Liver (tissue), 9 donors: ENCODE data around the gene PLA2G4B. TPM values are rescaled to one million over a fixed set of nuclear protein-coding genes. Genes with fewer than 3 reads are reported as not detected.

Experiments used
- DNase-seq: peaks from one replicate; pipeline ENCODE4 v3.0.0-alpha.2; 2017; ENCODE audit warnings: low spot score
- H3K27ac ChIP-seq, 2 donors: one replicate each; pipeline ENCODE4 v1.7.0; 2013; ENCODE audit warnings: inconsistent platforms in 2 of 2, low read length in 2 of 2, control low read depth in 1 of 2, low read depth in 1 of 2, mild to moderate bottlenecking in 1 of 2
- H3K27me3 ChIP-seq, 4 donors: one replicate each; pipeline versions ENCODE4 v1.6.1 to v1.7.0; 2013; ENCODE audit warnings: low read length in 3 of 4, inconsistent platforms in 1 of 4, mild to moderate bottlenecking in 1 of 4, moderate library complexity in 1 of 4; ENCODE audit not compliant: control insufficient read depth in 4 of 4, insufficient read depth in 4 of 4
- H3K36me3 ChIP-seq, 4 donors: one replicate each; pipeline versions ENCODE4 v1.6.1 to v1.7.0; 2013; ENCODE audit warnings: low read length in 3 of 4, mild to moderate bottlenecking in 3 of 4, low read depth in 1 of 4, moderate library complexity in 1 of 4; ENCODE audit not compliant: control insufficient read depth in 4 of 4, insufficient read depth in 3 of 4
- H3K4me1 ChIP-seq, 4 donors: one replicate each; pipeline versions ENCODE4 v1.6.1 to v1.7.0; 2013; ENCODE audit warnings: low read length in 3 of 4, mild to moderate bottlenecking in 3 of 4, moderate library complexity in 1 of 4; ENCODE audit not compliant: control insufficient read depth in 4 of 4, insufficient read depth in 4 of 4
- H3K4me3 ChIP-seq, 3 donors: one replicate each; pipeline versions ENCODE4 v1.6.1 to v1.7.0; 2013; ENCODE audit warnings: low read length in 3 of 3, control low read depth in 1 of 3, low read depth in 1 of 3, mild to moderate bottlenecking in 1 of 3
- H3K9ac ChIP-seq, 2 donors: one replicate each; pipeline ENCODE4 v1.7.0; 2013; ENCODE audit warnings: low read length in 2 of 2, mild to moderate bottlenecking in 2 of 2, moderate library complexity in 2 of 2, control low read depth in 1 of 2, low read depth in 1 of 2
- H3K9me3 ChIP-seq, 4 donors: one replicate each; pipeline versions ENCODE4 v1.6.1 to v1.7.0; 2013; ENCODE audit warnings: low read length in 3 of 4; ENCODE audit not compliant: control insufficient read depth in 4 of 4
- ATF3 ChIP-seq: IDR thresholded peaks from 2 replicates; pipeline ENCODE4 v1.6.1; 2016; ENCODE audit warnings: antibody characterized with exemption
- EGR1 ChIP-seq, 2 donors: IDR thresholded peaks; 2 replicates each; pipeline ENCODE4 v1.6.1; 2016 to 2018; ENCODE audit warnings: antibody characterized with exemption in 2 of 2, low read depth in 2 of 2
- FOXA1 ChIP-seq: IDR thresholded peaks from 2 replicates; pipeline ENCODE4 v1.6.1; 2016; ENCODE audit warnings: antibody characterized with exemption
- FOXA2 ChIP-seq: IDR thresholded peaks from 2 replicates; pipeline ENCODE4 v1.6.1; 2016; ENCODE audit warnings: antibody characterized with exemption
- GABPA ChIP-seq, 2 donors: IDR thresholded peaks in 1 of 2; conservative IDR thresholded peaks in 1 of 2; 2 replicates each; pipeline ENCODE4 v1.6.1; 2016; ENCODE audit warnings: antibody characterized with exemption in 2 of 2, mild to moderate bottlenecking in 1 of 2, moderate library complexity in 1 of 2
- HNF4A ChIP-seq, 2 donors: conservative IDR thresholded peaks; 2 replicates each; pipeline ENCODE4 v1.6.1; 2016; ENCODE audit warnings: antibody characterized with exemption in 2 of 2, mild to moderate bottlenecking in 2 of 2
- HNF4G ChIP-seq: IDR thresholded peaks from 2 replicates; pipeline ENCODE4 v1.6.1; 2016; ENCODE audit warnings: antibody characterized with exemption
- JUND ChIP-seq, 2 donors: IDR thresholded peaks; 2 replicates each; pipeline ENCODE4 v1.6.1; 2016; ENCODE audit warnings: antibody characterized with exemption in 2 of 2
- NR2F2 ChIP-seq: IDR thresholded peaks from 2 replicates; pipeline ENCODE4 v1.6.1; 2016; ENCODE audit warnings: antibody characterized with exemption
- RAD21 ChIP-seq, 2 donors: IDR thresholded peaks; 2 replicates each; pipeline ENCODE4 v1.6.1; 2016; ENCODE audit warnings: antibody characterized with exemption in 2 of 2, mild to moderate bottlenecking in 2 of 2
- REST ChIP-seq: IDR thresholded peaks from 2 replicates; pipeline ENCODE4 v1.6.1; 2016; ENCODE audit warnings: antibody characterized with exemption, mild to moderate bottlenecking
- RXRA ChIP-seq, 2 donors: IDR thresholded peaks; 2 replicates each; pipeline ENCODE4 v1.6.1; 2017 to 2018; ENCODE audit warnings: antibody characterized with exemption in 2 of 2, mild to moderate bottlenecking in 1 of 2
- SP1 ChIP-seq: IDR thresholded peaks from 2 replicates; pipeline ENCODE4 v1.6.1; 2018; ENCODE audit warnings: antibody characterized with exemption, mild to moderate bottlenecking
- TAF1 ChIP-seq: conservative IDR thresholded peaks from 2 replicates; pipeline ENCODE4 v1.6.1; 2016; ENCODE audit warnings: antibody characterized with exemption, mild to moderate bottlenecking
- YY1 ChIP-seq: IDR thresholded peaks from 2 replicates; pipeline ENCODE4 v1.6.1; 2016; ENCODE audit warnings: antibody characterized with exemption, mild to moderate bottlenecking
- ZBTB33 ChIP-seq: IDR thresholded peaks from 2 replicates; pipeline ENCODE4 v1.6.1; 2016; ENCODE audit warnings: antibody characterized with exemption
- whole genome bisulfite sequencing: extraction: QIAGEN DNeasy Blood & Tissue Kit; methylation state at CpG from one replicate; pipeline ENCODE4 v1.1.7; 2013; 5-methylcytosine and 5-hydroxymethylcytosine counted together
- polyA plus RNA-seq, 2 donors: library from polyadenylated mRNA; stranded (reverse) in 1 of 2; unstranded in 1 of 2; fragments of 200-250 nt in 1 of 2; fragments of >200 nt in 1 of 2; fragmentation: Nextera tagmentation in 1 of 2; extraction: Ambion mirVana in 1 of 2; gene quantifications; one replicate each; pipeline versions ENCODE4 v1.2.1 to v1.2.3, GENCODE V29; 2013 to 2015
- total RNA-seq, 2 donors: library from RNA; depleted of rRNA; stranded (reverse); fragments of >200 nt; gene quantifications; one replicate each; pipeline ENCODE4 v1.2.3, GENCODE V29; 2014
- TF ChIP-seq, protein P1 (sequence below): fragments of 150-350 bp; IDR thresholded peaks from 2 replicates; pipeline ENCODE4 v1.5.1; 2017; ENCODE audit warnings: improper control_type of control experiment, low read depth, low read length; ENCODE audit not compliant: missing input control
- donor health status: healthy.
- donor health status: healthy.
- donor health status: healthy.
- donor health status: healthy.
- donor health status: healthy.

The PLA2G4B gene
- total and polyA plus RNA-seq, 4 donors = 0.33 to 3.6 (median 2.3) TPM

GRCh38 chr15:41812820-41813375 is 25.7 kb upstream of the PLA2G4B start:
- Histone ChIP-seq H3K9ac (no peak overlapping the region), H3K27ac (no peak overlapping the region), H3K27me3 (no peaks in the 10 kb centered on the region), H3K4me1 (no peaks in the 10 kb centered on the region), H3K4me3 (no peak overlapping the region), H3K9me3 (no peaks in the 10 kb centered on the region), H3K36me3 (peaks cover under 1 to 28% (median 6%) of the 10 kb centered on the region in 4 donors)
- no peak for DNase-seq
- TF ChIP-seq NR2F2 (no peak), HNF4G (no peak), ZBTB33 (no peak), TAF1 (no peak)
- WGBS = 94% methylated on average over 11 of the region's 11 CpGs

- no peak overlapping the region for H3K9ac ChIP-seq
- H3K27ac ChIP-seq = no peak overlapping the region
- no peak overlapping the region for H3K4me3 ChIP-seq
- TF ChIP-seq GABPA (IDR thresholded peaks at IDR 0.05 in 1 of 2, conservative IDR thresholded peaks at IDR 0.05 in 1 of 2) = no peak
- no peak for TF ChIP-seq EGR1 (IDR thresholded peaks at IDR 0.05; ENCODE audit: low read depth in 2 of 2)
- TF ChIP-seq ZBTB33 = no peak
- no peak for TF ChIP-seq JUND (IDR thresholded peaks at IDR 0.05)
- no peak for TF ChIP-seq RXRA (IDR thresholded peaks at IDR 0.05)
- TF ChIP-seq HNF4G = no peak
- no peak for TF ChIP-seq HNF4A (conservative IDR thresholded peaks at IDR 0.05)
- TF ChIP-seq, protein P1, sequence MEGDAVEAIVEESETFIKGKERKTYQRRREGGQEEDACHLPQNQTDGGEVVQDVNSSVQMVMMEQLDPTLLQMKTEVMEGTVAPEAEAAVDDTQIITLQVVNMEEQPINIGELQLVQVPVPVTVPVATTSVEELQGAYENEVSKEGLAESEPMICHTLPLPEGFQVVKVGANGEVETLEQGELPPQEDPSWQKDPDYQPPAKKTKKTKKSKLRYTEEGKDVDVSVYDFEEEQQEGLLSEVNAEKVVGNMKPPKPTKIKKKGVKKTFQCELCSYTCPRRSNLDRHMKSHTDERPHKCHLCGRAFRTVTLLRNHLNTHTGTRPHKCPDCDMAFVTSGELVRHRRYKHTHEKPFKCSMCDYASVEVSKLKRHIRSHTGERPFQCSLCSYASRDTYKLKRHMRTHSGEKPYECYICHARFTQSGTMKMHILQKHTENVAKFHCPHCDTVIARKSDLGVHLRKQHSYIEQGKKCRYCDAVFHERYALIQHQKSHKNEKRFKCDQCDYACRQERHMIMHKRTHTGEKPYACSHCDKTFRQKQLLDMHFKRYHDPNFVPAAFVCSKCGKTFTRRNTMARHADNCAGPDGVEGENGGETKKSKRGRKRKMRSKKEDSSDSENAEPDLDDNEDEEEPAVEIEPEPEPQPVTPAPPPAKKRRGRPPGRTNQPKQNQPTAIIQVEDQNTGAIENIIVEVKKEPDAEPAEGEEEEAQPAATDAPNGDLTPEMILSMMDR = no peak
- no peak for TF ChIP-seq YY1
- TF ChIP-seq SP1 = no peak
- no peak for TF ChIP-seq TAF1
- no peak for TF ChIP-seq NR2F2
- TF ChIP-seq FOXA1 = no peak
- no peak for TF ChIP-seq RAD21 (IDR thresholded peaks at IDR 0.05)
- no peak for TF ChIP-seq REST
- TF ChIP-seq FOXA2 = no peak
- TF ChIP-seq ATF3 = no peak
- H3K27me3 ChIP-seq = no peaks in the 10 kb centered on the region
- no peaks in the 10 kb centered on the region for H3K4me1 ChIP-seq
- H3K36me3 ChIP-seq = peaks cover 3 to 33% (median 9%) of the 10 kb centered on the region in 4 donors
- no peaks in the 10 kb centered on the region for H3K9me3 ChIP-seq
- DNase-seq = no peak
- WGBS = 96% methylated on average over 8 of the region's 8 CpGs
Observed at GRCh38 chr15:41813426-41813825, 25.2 kb upstream of the PLA2G4B start.
